A673 (cell line): ENCODE results near the gene ACTL7A.

Experiments
- CTCF ChIP-seq: fragments of 300-800, 200-600 bp; sonication (generic); conservative IDR thresholded peaks from 2 replicates; pipeline ENCODE4 v1.5.1; 2017; ENCODE audit warnings: low read depth, mild to moderate bottlenecking, antibody characterized with exemption, low read length, moderate library complexity, mixed read lengths
- EZH2 ChIP-seq: fragments of 200-600 bp; sonication (generic); IDR thresholded peaks from 2 replicates; pipeline ENCODE4 v1.6.1; 2017; ENCODE audit warnings: borderline replicate concordance, low read depth, mild to moderate bottlenecking, mixed read lengths, antibody characterized with exemption, low read length; ENCODE audit not compliant: poor library complexity, severe bottlenecking

- TF ChIP-seq CTCF = no peak
- TF ChIP-seq EZH2 = no peak
Measured at GRCh38 chr9:108816037-108816436, 46.0 kb upstream of the ACTL7A start.
